Measurements from ENCODE around the gene AKAP5.

The AKAP5 gene

DNA sequence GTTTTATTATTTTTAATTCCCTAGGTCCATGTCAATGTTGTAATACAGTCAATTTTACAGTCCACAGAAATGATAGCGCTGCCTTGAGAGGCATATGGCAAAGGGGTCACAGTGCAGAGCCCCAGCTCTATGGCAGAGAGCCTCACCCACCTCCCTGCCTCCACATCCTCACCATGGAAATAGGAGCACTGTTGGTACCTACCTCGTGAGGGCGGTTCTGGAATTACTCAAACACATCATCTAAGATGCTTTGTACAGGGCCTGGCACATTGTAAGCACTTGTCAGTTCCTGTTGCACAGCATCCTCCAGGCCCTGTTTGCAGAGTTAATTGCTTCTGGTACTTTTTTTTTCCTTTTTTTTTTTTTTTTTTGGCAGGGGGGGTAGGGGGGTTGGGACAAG, 4.1 kb upstream of the AKAP5 start:
- no peak for DNase-seq (ENCODE audit: low spot score)
- TF ChIP-seq, protein P1, sequence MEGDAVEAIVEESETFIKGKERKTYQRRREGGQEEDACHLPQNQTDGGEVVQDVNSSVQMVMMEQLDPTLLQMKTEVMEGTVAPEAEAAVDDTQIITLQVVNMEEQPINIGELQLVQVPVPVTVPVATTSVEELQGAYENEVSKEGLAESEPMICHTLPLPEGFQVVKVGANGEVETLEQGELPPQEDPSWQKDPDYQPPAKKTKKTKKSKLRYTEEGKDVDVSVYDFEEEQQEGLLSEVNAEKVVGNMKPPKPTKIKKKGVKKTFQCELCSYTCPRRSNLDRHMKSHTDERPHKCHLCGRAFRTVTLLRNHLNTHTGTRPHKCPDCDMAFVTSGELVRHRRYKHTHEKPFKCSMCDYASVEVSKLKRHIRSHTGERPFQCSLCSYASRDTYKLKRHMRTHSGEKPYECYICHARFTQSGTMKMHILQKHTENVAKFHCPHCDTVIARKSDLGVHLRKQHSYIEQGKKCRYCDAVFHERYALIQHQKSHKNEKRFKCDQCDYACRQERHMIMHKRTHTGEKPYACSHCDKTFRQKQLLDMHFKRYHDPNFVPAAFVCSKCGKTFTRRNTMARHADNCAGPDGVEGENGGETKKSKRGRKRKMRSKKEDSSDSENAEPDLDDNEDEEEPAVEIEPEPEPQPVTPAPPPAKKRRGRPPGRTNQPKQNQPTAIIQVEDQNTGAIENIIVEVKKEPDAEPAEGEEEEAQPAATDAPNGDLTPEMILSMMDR (IDR thresholded peaks at IDR 0.05), result no peak
- Histone ChIP-seq H3K27ac (no peak overlapping the region), H3K4me3 (no peak overlapping the region)

DNA sequence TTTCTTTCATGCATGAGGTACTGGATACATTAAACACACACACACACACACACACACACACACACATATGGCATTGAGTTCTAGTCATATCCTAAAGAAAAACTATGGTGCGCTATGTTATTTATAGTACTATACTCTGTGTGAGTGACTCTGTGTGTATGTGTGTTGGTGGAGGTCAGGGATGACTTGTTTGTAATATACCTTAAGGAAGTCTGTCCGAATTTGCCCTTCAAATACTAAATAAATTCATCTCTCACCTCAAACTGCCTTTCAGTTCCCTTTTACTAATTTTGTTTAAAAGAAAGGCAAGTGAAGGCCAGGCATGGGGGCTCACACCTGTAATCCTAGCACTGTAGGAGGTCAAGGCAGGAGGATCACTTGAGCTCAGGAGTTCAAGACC, 2.1 kb upstream of the AKAP5 start:
- H3K4me3 ChIP-seq, result no peak overlapping the region
- TF ChIP-seq, protein P1 (IDR thresholded peaks at IDR 0.05), result no peak
- H3K27ac ChIP-seq, result no peak overlapping the region
- no peak for DNase-seq (ENCODE audit: low spot score)

DNA sequence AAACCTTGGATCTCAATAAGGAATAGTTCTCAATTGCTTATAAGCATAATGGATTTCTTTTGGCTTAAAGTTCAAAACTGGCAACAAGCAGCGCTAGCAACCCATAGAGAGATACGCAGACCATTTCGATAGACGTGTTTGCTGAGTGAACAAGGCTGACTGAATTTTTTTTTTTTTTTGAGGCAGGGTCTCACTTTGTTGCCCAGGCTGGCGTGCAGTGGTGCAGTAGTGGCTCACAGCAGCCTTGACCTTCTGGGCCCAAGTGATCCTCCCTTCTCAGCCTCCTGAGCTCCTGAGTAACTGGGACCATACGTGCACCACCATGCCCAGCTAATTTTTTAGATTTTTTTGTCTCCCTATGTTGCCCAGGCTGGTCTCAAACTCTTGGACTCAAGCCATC, 1.4 kb upstream of the AKAP5 start:
- TF ChIP-seq, protein P1 (IDR thresholded peaks at IDR 0.05), result no peak
- Histone ChIP-seq H3K27ac (no peak overlapping the region), H3K4me3 (no peak overlapping the region)
- no peak for DNase-seq (ENCODE audit: low spot score)

DNA sequence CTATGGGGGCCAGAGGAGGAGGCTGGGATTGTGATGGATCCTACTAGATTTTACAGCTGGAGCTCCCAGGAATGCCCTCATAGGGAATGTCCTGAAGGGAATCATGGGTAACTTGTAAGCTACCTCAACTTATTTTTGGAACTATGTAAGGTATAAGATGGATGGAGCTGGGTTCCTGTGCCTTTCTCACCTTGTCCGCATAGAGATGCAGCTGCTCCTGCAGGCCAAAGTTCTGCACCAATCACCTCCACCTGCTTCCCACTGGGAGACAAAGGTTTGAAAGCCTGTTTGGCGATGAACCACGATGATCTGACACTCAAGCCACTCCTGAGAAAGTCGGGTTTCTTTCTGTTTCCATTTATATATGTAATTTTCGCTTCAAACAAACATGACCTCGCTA, 648 bp upstream of the AKAP5 start:
- TF ChIP-seq, protein P1 (IDR thresholded peaks at IDR 0.05), result no peak
- DNase-seq (ENCODE audit: low spot score), result no peak
- peak overlapping the region; percentile 88 for H3K4me3 ChIP-seq
- H3K27ac ChIP-seq, result peak overlapping the region; percentile 64 to 83

DNA sequence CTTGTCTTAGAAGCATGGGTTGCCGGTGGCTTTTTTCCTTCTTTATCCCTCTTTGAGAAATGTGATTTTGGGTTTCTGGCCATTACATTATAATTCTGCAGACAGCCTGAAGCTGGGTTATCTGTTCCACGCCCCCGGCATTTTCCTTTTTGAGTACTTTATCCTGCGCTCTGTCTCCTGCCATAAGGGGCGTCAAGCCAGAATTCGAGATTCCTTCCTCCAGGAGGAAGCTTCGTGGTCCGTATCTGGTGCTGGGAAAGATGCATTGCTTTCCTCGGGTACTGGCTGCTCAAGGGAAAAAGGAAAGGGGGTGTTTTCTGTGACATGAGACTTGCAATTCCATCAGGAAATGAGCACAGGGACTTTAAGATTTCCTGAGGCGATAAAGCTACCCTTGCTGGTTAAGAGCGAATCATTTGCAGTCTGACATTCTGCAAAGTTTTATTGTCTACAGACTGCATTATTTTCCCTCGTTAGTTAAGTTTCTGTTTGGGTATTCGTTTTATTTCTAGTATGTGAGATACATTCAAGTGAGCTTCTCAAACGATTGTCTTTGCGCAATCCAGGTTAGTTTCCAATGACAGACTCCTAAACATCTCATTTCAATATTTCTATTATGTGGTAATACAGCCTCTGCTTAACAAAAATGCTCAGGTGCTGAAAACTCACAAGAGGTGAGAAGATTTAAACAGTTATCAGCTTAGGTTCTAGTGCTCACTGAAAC, 694 bp downstream of the AKAP5 start:
- peak overlapping the region; percentile 64 to 83 for H3K27ac ChIP-seq
- DNase-seq (ENCODE audit: low spot score), result no peak
- TF ChIP-seq, protein P1 (IDR thresholded peaks at IDR 0.05), result no peak
- peak overlapping the region; percentile 88 for H3K4me3 ChIP-seq

DNA sequence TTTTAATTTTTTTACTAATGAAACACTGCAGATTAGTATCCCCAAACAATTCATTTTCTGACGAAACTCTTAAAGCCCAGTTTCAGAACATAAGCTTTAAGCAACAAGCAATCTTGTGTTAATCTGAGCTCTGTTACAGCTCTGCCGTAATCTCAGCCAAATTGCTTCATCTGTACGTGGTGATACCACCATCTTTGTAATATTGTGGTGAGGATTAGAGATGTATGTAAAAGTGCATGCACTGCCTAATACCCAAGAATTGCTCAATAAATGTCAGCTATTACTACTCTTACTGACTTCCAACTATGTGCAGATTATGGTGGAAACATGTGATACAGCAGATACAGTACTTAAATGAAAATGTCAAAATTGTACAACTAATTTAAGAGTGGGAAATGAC, 1.8 kb downstream of the AKAP5 start:
- DNase-seq (ENCODE audit: low spot score), result no peak
- TF ChIP-seq, protein P1 (IDR thresholded peaks at IDR 0.05), result no peak
- no peak overlapping the region for H3K27ac ChIP-seq
- no peak overlapping the region for H3K4me3 ChIP-seq

DNA sequence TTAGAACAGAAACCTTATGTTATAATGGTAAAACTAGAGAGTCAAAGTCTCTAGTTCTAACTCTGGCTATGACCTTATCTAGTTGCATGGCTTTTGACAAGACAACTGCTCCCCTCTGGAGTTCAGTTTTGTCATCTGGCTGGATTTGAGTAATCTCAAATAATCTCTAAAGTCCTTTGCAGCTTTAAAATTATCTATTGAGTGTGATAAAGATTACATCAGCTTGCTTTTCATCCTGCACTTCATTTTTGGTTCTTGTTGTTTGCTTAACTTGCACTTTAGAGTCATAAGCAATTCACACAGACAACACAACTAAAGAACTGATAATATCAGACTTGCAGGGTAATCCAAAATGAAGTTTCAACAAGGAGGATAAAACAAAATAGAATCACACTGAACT, 2.3 kb downstream of the AKAP5 start:
- no peak overlapping the region for H3K27ac ChIP-seq
- TF ChIP-seq, protein P1 (IDR thresholded peaks at IDR 0.05), result no peak
- no peak overlapping the region for H3K4me3 ChIP-seq
- no peak for DNase-seq (ENCODE audit: low spot score)
